ENCODE data around the gene TRAF6.

DNA sequence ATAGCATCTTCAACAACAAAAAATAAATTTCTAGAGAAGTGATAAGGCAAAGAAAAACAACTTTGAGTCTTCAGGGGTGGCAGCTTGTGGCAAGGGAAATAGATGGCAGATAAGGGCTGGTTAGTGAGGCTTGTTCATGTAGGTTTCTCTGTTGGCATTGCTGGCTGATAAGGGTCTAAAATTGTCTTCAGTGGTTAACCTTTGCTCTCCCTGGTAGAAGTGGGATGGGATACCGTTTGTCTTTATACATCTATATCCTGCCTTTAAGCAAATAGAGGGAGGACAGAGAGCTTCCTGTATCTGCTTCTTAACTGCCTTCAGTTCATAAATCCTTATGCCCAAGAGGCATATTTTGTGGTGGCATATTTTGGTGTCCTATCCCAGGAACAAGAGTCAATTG lies 57.1 kb downstream of the TRAF6 start:
- TF ChIP-seq, protein P1, sequence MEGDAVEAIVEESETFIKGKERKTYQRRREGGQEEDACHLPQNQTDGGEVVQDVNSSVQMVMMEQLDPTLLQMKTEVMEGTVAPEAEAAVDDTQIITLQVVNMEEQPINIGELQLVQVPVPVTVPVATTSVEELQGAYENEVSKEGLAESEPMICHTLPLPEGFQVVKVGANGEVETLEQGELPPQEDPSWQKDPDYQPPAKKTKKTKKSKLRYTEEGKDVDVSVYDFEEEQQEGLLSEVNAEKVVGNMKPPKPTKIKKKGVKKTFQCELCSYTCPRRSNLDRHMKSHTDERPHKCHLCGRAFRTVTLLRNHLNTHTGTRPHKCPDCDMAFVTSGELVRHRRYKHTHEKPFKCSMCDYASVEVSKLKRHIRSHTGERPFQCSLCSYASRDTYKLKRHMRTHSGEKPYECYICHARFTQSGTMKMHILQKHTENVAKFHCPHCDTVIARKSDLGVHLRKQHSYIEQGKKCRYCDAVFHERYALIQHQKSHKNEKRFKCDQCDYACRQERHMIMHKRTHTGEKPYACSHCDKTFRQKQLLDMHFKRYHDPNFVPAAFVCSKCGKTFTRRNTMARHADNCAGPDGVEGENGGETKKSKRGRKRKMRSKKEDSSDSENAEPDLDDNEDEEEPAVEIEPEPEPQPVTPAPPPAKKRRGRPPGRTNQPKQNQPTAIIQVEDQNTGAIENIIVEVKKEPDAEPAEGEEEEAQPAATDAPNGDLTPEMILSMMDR (IDR thresholded peaks at IDR 0.05) = no peak
- no peak for TF ChIP-seq EZH2 (IDR thresholded peaks at IDR 0.05; ENCODE audit: borderline replicate concordance, insufficient read depth, low read depth, low read length, poor library complexity, severe bottlenecking)

Measured in B cell (primary cell).